ENCODE data around the gene CASR.

DNA sequence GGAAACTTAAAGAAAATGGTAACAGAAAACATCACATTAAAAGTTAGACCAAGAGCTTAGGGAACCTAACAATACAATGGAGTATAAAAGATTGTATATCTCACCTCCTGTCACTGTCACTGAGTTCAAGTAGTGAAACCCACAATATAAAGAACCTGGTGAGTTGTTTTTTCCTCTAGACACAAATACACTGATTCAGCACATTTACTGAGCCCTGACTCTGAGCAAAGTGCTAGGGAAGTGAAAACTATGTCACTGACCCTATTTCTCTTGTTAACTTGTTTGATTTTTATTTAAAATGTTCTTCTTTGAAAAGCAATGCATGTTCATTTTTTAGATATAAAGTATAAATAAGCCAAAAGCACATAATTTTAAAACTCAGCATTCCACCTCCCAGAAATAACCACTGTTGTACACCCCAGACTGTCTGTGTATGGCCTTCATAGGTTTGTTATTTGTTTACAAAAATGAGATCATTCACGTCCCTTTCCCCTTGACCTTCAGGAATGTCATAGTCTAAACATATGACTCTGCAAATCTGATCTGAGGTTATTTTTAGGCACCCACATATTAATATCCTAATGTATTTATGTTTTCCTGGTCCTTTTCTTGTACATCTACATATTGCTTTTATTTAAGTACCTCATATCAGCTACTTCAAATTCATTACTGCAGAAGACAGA lies 72.4 kb downstream of the CASR start:
- TF ChIP-seq RCOR1 (IDR thresholded peaks at IDR 0.05; ENCODE audit: insufficient replicate concordance, low read length) (no peak), RAD21 (IDR thresholded peaks at IDR 0.05; ENCODE audit: low read length) (no peak), POLR2A (IDR thresholded peaks at IDR 0.05; ENCODE audit: low read depth, low read length) (no peak), SMC3 (IDR thresholded peaks at IDR 0.05; ENCODE audit: low read depth, low read length) (no peak)
- TF ChIP-seq, protein P1, sequence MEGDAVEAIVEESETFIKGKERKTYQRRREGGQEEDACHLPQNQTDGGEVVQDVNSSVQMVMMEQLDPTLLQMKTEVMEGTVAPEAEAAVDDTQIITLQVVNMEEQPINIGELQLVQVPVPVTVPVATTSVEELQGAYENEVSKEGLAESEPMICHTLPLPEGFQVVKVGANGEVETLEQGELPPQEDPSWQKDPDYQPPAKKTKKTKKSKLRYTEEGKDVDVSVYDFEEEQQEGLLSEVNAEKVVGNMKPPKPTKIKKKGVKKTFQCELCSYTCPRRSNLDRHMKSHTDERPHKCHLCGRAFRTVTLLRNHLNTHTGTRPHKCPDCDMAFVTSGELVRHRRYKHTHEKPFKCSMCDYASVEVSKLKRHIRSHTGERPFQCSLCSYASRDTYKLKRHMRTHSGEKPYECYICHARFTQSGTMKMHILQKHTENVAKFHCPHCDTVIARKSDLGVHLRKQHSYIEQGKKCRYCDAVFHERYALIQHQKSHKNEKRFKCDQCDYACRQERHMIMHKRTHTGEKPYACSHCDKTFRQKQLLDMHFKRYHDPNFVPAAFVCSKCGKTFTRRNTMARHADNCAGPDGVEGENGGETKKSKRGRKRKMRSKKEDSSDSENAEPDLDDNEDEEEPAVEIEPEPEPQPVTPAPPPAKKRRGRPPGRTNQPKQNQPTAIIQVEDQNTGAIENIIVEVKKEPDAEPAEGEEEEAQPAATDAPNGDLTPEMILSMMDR (conservative IDR thresholded peaks at IDR 0.05; ENCODE audit: low read depth, low read length), result no peak
- TF ChIP-seq, protein P2, sequence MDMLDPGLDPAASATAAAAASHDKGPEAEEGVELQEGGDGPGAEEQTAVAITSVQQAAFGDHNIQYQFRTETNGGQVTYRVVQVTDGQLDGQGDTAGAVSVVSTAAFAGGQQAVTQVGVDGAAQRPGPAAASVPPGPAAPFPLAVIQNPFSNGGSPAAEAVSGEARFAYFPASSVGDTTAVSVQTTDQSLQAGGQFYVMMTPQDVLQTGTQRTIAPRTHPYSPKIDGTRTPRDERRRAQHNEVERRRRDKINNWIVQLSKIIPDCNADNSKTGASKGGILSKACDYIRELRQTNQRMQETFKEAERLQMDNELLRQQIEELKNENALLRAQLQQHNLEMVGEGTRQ (IDR thresholded peaks at IDR 0.05; ENCODE audit: low read depth, low read length), result no peak

Measured in IMR-90 (cell line).